ENCODE data around the gene PPM1F. TPM values are rescaled to one million over a fixed set of nuclear protein-coding genes. Genes with fewer than 3 reads are reported as not detected.

The PPM1F gene
- total and polyA plus RNA-seq, 10 of the 15 experiments (the other 5 are each of a cell fraction or from before 2014, with no cell fraction given), result 0.55 to 26.3 (median 9.7) TPM

DNA sequence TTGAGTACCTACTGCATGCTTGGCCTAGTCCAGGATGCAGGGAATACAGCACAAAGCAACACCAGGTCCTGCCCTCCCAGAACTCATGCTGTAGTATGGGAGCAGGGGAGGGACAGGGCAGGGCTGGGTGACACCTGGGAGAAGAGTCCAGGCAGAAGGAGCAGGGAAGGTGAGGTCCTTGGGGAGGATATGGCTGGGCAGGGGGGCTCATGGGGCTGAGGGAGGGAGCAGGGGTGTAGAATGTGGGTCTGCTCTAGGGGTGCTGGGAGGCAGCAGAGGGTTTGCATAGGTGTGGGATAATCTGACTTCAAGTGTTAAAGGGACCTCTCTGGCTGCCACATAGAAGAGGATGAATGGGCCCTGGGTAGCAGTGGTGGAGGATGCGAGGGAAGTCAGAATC lies 25.2 kb upstream of the PPM1F start:
- ChIA-PET RAD21 (ENCODE audit: unreplicated experiment) (no interaction called here), POLR2A (no interaction called here), CTCF (no interaction called here), SMC1A (ENCODE audit: uncharacterized antibody, unreplicated experiment) (no interaction called here)
- BruUV-seq (replicated peaks), result no TSS peak
- Histone ChIP-seq H3K9me3 (replicated peaks; ENCODE audit: control insufficient read depth, insufficient read depth, low read length) (no peaks in the 10 kb centered on the region), H3K4me2 (ENCODE audit: control insufficient read depth, insufficient read depth) (no peak overlapping the region), H3K9ac (ENCODE audit: control insufficient read depth, insufficient read depth, low read length) (no peak overlapping the region), H2AFZ (ENCODE audit: control insufficient read depth, low read depth, low read length) (no peak overlapping the region), H3K4me1 (ENCODE audit: control insufficient read depth, insufficient read depth, low read length) (peaks cover 4% of the 10 kb centered on the region), H3K79me2 (ENCODE audit: control insufficient read depth, insufficient read depth, low read length) (peaks cover 16% of the 10 kb centered on the region), H3K36me3 (ENCODE audit: control insufficient read depth in 2 of 2, insufficient read depth in 2 of 2, low read length in 1 of 2) (peaks cover 5 to 12% of the 10 kb centered on the region in 2 experiments), H3K27ac (ENCODE audit: control insufficient read depth, insufficient read depth) (no peak overlapping the region), H3K27me3 (replicated peaks in 1 of 2; ENCODE audit: control insufficient read depth in 2 of 2, insufficient read depth in 2 of 2, low read length in 1 of 2) (no peaks in the 10 kb centered on the region), H4K20me1 (ENCODE audit: control insufficient read depth, insufficient read depth) (no peaks in the 10 kb centered on the region; the same call in 1 of the 2 replicates), H3K4me3 (no peak overlapping the region)
- TF ChIP-seq ASH2L (IDR thresholded peaks at IDR 0.05; ENCODE audit: borderline replicate concordance, low read depth) (no peak), NR2F1 (conservative IDR thresholded peaks at IDR 0.05) (no peak), ZNF274 (IDR thresholded peaks at IDR 0.05; ENCODE audit: insufficient read depth, insufficient read length) (no peak), BCL3 (IDR thresholded peaks at IDR 0.05; ENCODE audit: borderline replicate concordance, insufficient read depth, low read depth, low read length, poor library complexity, severe bottlenecking) (no peak), RAD21 (IDR thresholded peaks at IDR 0.05; ENCODE audit: insufficient read depth, low read depth, low read length) (no peak), ETV6 (conservative IDR thresholded peaks at IDR 0.05 in 1 of 2, IDR thresholded peaks at IDR 0.05 in 1 of 2; ENCODE audit: borderline replicate concordance in 1 of 2, low read depth in 1 of 2) (no peak), EP300 (IDR thresholded peaks at IDR 0.05; ENCODE audit: borderline replicate concordance in 1 of 2, control insufficient read depth in 1 of 2, low read depth in 2 of 2, low read length in 2 of 2) (no peak), RAD51 (IDR thresholded peaks at IDR 0.05) (no peak), ZNF622 (IDR thresholded peaks at IDR 0.05) (no peak)
- TF ChIP-seq, protein P1, sequence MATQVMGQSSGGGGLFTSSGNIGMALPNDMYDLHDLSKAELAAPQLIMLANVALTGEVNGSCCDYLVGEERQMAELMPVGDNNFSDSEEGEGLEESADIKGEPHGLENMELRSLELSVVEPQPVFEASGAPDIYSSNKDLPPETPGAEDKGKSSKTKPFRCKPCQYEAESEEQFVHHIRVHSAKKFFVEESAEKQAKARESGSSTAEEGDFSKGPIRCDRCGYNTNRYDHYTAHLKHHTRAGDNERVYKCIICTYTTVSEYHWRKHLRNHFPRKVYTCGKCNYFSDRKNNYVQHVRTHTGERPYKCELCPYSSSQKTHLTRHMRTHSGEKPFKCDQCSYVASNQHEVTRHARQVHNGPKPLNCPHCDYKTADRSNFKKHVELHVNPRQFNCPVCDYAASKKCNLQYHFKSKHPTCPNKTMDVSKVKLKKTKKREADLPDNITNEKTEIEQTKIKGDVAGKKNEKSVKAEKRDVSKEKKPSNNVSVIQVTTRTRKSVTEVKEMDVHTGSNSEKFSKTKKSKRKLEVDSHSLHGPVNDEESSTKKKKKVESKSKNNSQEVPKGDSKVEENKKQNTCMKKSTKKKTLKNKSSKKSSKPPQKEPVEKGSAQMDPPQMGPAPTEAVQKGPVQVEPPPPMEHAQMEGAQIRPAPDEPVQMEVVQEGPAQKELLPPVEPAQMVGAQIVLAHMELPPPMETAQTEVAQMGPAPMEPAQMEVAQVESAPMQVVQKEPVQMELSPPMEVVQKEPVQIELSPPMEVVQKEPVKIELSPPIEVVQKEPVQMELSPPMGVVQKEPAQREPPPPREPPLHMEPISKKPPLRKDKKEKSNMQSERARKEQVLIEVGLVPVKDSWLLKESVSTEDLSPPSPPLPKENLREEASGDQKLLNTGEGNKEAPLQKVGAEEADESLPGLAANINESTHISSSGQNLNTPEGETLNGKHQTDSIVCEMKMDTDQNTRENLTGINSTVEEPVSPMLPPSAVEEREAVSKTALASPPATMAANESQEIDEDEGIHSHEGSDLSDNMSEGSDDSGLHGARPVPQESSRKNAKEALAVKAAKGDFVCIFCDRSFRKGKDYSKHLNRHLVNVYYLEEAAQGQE (IDR thresholded peaks at IDR 0.05; ENCODE audit: low read depth, low read length), result no peak
- TF ChIP-seq, protein P2, sequence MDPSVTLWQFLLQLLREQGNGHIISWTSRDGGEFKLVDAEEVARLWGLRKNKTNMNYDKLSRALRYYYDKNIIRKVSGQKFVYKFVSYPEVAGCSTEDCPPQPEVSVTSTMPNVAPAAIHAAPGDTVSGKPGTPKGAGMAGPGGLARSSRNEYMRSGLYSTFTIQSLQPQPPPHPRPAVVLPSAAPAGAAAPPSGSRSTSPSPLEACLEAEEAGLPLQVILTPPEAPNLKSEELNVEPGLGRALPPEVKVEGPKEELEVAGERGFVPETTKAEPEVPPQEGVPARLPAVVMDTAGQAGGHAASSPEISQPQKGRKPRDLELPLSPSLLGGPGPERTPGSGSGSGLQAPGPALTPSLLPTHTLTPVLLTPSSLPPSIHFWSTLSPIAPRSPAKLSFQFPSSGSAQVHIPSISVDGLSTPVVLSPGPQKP (IDR thresholded peaks at IDR 0.05; ENCODE audit: low read depth, low read length), result no peak
- ATAC-seq (no peak), FAIRE-seq (no peak), DNase-seq (ENCODE audit: low read depth, low spot score) (no peak)
- in situ Hi-C loops (cut with MboI), result no loop called here
- intact Hi-C loops (cut with micrococcal nuclease; ENCODE audit: unreplicated experiment), result no loop called here
- WGBS (ENCODE audit: insufficient coverage, insufficient replicate concordance, low lambda C conversion rate, missing lambda C conversion rate), result 100% methylated on average over 1 of the region's 1 CpG

Measured in GM12878 (cell line).